HG03039 (cell line): Measurements from ENCODE around the gene DNAJB13.

Experiments
- ATAC-seq: cut with Tn5 transposase; IDR thresholded peaks from one replicate; pipeline ENCODE4 v1.9.1; 2021; ENCODE audit warnings: mild to moderate bottlenecking, moderate library complexity; ENCODE audit not compliant: unreplicated experiment

The DNAJB13 gene

GRCh38 chr11:73998846-73999575 is 48.2 kb downstream of the DNAJB13 start:
- ATAC-seq: no peak

- ATAC-seq: no peak
These were observed 48.9 kb downstream of the DNAJB13 start for GRCh38 chr11:73999581-74000306.

DNA sequence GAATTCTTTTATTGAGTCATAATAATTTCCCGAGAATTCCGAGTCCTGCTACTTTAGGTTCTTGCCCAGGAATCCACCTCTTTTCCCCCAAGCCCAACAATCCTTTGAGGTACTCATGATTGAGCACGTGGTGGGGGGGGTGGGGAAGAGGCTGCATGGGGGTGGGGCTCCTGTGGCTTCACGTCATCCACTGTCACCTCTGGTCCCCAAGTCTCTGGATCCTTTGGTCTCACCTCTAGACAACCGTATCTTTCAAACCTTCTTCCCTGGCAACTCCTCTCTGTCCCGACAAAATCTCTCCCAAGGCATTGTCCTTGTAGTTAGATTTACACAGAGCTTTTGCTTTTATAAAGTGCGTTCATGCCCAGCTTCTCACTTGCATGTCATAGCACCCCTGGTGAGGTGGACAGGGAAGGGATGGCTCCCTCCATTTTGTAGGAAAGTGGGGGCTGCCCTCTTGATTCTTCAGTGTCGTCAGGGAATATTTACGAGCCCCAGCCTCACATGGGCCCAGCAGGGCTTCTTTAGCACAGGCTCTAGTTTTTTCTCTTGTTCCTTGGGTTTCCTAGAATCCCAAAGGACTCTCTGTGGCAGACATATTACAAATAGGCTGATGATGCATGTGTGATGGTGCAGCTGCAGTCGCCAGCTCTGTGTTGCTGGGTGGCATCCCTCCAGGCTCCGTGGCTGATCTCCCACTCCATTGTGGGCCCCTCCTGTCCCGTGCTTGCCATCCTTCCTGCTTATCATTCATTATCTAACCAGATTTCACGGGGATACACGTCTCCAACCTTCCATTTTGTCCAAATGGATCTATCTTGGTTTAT is 49.7 kb downstream of the DNAJB13 start:
- no peak for ATAC-seq

GRCh38 chr11:74001822-74002286 is 51.0 kb downstream of the DNAJB13 start:
- ATAC-seq: no peak

DNA sequence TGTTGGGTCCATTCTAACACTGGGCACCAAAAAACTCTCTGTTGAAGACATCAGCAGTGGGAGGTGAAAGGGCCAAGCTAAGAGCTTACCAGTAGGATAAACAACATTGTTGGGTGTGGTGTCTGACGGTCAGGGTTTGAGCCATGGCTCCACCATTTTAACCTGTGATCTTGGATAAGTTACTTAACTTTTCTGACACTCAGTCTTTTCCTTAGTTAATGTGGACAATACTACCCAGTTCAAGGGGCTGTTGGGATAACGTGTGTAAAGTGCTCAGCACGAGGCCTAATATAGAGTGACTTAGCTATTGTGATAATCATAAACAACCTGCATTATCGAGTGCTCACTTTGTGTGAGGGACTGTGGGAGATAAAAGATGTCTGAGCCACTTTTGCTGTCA is 52.0 kb downstream of the DNAJB13 start:
- no peak for ATAC-seq

- ATAC-seq: no peak
These were observed 53.3 kb downstream of the DNAJB13 start for GRCh38 chr11:74004046-74004695.

GRCh38 chr11:74004759-74005615 is 54.2 kb downstream of the DNAJB13 start:
- no peak for ATAC-seq

DNA sequence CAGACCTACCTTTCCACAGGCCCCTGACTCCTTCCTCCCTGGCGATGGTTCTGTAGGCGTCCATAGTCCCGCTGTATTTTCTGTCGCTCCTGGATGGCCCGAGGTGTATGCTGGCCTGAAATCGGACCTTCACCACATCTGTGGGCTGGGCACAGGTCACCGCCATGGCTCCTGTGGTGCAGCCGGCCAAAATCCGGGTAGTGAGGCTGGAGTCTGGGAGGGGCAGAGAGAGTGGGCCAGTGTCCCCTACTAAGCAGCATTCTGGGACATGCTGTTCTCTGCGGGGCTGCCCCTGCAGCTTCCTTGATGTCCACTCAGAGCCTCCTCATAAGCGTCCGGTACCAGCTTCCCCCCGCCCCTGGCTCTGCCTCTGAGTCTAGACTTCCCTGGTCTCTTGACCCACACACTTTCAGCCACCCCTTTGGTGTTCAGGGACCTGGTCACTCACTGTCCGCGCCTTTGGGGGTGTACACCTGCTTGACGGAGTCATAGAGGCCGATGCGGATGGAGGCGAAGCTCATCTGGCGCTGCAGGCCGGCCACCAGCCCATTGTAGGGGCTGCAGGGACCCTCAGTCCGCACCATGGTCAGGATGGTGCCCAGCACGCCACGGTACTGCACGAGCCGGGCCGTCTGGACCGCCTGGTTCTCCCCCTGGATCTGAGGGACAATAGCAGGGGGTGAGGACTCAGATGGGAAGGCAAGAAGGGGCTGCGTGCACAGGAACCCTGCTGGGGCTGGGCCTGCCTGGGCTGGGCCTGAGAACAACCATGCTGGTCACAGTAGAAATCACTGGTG is 55.1 kb downstream of the DNAJB13 start:
- no peak for ATAC-seq

DNA sequence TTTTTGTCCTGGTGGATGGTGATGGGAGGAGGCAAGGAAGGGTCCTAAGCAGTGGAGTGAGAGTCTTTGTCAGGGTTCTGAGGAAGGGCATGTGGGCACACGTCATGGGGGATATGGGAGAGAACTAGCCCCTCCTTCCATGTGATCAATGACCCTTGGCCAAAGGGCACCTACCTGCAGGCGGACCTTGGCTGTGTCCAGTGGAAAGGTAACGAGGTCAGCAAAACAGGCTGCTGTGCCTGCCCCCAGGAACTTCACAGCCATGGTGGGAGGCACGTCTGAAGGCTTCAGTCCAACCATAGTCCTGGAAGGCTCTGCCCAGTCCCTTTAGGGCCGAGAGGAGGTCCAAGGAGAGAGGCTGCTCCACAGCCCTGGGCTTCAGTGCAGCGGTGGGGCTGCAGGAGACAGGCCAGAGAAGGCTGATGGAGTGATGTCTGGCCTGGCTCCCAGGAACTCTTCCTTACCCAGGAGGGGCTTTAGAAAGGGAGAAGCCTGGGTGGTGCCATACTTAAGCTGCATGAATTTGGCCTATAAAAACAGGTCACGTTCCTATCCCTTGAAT is 56.0 kb downstream of the DNAJB13 start:
- no peak for ATAC-seq

DNA sequence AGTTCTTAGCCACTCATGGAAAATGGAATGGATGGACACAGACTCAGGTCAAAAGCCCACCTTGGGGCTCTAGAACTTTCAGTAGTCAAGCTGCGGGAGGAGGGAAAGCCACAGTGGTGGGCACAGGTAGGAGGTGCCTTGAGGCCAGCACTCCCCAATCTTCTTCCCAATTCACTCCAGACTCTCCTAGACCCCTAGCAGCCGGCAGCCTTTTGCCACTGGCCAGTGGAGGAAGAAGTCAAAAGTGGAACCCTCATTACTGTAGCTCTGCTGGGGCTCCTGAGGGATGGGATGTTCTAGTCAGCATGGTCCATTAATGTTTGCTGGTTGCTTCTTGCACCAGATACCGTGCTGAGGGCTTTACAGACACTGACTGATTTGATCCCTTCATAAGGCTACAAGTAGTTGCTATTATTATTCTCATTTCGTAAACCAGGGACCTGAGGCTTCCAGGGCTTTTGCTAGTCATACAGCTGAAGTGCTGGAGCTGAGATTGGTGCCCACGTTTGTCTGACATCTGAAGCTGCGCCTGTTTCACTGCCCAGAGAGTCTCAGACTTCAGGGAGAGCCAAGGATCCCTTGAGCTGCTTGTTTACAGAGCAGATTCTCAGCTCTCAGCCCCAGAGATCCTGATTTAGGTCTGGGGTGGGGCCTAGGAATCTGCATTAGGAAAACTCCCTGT is 57.0 kb downstream of the DNAJB13 start:
- no peak for ATAC-seq

GRCh38 chr11:74008373-74009229 is 57.8 kb downstream of the DNAJB13 start, which contains the start of gene UCP3:
Gene UCP3, minus strand, starts transcription at chr11:74009085. Its CDS starts 2,043 bp downstream, at chr11:74007042.
- no peak for ATAC-seq

GRCh38 chr11:74009230-74009547 is 58.4 kb downstream of the DNAJB13 start:
- no peak for ATAC-seq

GRCh38 chr11:74009675-74010305 is 59.0 kb downstream of the DNAJB13 start:
- ATAC-seq: no peak

DNA sequence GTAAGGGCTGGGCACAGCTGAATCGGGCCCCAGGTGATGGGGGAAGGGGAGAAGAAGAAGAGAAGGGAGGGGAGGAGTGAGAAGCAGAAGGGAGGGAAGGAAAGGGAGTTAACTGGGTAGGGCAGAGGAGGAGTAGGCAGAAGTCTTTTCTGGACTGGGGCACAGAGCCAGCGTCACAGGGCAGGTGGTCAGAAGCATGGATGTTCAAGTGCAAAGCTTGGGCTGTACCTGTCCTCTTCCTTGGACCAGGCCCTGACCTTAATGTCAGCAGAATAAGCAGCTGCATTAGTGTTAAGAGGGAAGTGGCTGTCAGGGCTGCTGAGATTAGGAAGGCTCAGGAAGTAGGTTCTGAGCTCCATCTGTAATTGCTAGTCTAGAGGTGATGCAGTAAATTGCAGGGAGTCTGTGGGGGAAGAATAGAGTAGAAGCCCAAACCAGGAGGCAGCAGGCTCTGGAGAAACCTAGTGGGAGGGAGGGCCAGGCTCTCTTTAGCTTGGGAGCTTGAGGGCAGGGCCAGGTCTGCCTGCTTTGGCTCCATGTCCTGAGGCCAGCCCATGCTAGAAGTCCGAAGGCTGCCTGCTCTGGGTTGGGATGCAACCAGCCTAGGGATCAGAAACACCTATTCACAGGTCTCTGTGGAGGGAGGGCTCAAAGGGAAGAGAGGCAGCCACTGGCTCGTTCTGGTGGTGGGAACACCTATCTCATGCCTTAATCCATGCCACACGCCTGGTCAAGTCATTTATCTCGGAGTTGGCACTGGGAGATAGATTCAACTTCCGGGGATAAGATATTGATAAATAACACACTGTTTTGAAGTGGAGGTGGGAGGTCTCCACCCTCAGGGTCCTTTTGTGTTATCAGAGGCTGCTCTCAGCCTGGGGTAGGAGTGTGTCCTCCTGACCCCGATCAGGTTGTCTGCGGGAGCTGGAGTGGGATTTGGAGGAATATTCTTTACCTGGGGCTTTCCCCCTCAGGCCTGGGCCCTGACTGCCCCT is 59.8 kb downstream of the DNAJB13 start:
- no peak for ATAC-seq

- peak; percentile 46 for ATAC-seq
These were observed 60.7 kb downstream of the DNAJB13 start for GRCh38 chr11:74011360-74012073.
